Epithelial cell of prostate (primary cell): ENCODE results near the gene HSD3B7.
A peak's percentile ranks its signal among the peaks of the same experiment; 100 is the strongest.
"Not testable (repeated sequence)": the region's sequence is repeated elsewhere in the genome, so short reads cannot be mapped to it uniquely, and the experiment has no call there.

Source experiments
- DNase-seq: peaks from one replicate; pipeline ENCODE4 v3.0.0-alpha.2; 2011; ENCODE audit warnings: low read depth, low spot score
- H3K27ac ChIP-seq: fragments of 450-650 bp; 2 replicates; pipeline ENCODE4 v1.5.1; 2017; ENCODE audit warnings: mild to moderate bottlenecking

Gene HSD3B7

DNA sequence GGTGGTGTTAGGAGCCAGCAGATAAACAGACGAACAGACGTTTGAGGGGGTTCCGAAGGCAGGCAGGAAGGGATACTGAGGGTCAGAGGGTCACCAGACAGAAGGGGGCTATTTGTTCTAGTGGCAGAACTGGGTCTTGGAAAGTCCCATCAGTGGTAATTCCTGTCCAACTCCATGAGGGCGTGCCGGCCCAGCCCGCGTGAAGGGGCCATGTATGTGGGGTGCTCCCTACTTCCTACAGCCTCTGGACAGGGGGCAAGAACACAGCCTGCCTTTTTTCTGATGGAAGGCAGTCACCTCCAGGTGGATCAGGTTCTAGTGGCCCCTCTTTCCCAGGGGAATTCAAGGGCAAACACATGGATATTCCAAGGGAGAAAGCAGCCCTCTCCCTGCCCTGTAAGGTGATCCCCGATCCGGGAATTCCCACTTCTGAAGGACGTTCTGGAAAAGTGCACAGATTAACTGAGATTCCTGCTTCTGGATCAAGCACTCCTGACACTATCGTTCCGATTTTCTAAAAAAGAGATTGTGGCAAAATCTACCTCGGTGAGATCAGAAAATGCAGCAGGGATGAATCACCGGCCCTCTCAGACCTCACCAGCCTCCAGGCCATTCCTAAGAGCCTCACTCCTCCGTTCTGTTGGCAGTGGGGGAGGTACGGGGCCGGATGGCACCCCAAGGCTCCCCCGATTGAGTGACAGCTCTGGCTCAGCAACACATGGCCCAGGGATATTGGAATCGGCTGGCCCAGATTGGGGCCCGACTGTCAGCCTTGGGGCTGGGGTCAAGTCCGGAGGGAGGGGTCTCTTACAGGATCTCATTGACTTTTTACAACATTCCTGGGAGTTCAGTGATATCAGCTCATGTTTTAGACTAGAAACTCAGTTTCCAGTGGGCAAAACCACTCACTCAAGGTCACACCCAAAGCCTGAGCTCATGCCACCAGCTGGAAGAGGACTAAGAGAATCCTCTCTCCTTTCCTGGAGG, 13.0 kb downstream of the HSD3B7 start:
- peak overlapping the region; percentile 82 for H3K27ac ChIP-seq
- no peak for DNase-seq

DNA sequence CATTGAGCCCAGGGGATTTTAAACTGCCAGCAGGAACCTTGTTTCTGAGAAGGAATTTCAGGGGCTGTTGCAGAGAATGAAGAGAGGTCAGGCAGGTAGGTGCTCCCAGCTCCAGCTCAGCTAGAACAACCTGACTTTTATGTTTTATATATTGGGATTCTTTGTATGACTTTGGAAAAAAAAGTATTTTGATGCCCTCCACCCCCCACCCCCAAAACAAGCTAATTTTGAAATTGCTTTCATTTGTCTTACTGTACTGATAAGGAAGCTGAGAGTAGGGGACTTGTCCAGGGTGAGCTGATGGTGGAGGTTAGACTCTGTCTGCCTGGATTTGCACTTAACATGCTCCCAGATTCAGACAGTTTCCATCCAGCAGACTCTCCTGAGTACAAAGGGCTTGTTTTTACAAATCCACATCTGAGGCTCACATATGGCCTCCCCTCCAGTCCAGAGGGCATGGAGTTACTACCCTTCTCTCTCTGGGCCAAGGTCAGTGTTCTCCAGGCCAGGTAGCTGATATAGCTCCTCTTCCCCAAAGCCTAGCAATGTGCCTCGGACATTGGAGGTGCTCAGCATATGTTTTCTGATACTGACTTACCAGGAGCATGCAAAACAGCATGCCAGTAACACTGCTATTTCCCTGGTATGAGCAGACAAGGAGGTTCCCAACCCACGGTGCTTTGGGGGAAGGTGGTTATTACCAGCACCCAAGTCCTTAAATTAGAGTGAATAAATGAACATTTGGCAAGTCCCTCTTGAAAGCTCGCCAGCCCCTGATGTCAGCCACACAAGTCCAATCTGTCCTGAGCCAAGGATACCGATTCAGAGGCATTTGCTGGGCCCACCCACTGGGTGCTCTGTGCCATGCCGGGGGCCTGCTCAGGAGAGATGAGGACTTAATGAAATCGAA, 14.1 kb downstream of the HSD3B7 start:
- H3K27ac ChIP-seq, result peak overlapping the region; percentile 82
- DNase-seq, result no peak

GRCh38 chr16:31000671-31001382, 15.8 kb downstream of the HSD3B7 start:
- H3K27ac ChIP-seq, result no peak overlapping the region
- DNase-seq, result no peak

DNA sequence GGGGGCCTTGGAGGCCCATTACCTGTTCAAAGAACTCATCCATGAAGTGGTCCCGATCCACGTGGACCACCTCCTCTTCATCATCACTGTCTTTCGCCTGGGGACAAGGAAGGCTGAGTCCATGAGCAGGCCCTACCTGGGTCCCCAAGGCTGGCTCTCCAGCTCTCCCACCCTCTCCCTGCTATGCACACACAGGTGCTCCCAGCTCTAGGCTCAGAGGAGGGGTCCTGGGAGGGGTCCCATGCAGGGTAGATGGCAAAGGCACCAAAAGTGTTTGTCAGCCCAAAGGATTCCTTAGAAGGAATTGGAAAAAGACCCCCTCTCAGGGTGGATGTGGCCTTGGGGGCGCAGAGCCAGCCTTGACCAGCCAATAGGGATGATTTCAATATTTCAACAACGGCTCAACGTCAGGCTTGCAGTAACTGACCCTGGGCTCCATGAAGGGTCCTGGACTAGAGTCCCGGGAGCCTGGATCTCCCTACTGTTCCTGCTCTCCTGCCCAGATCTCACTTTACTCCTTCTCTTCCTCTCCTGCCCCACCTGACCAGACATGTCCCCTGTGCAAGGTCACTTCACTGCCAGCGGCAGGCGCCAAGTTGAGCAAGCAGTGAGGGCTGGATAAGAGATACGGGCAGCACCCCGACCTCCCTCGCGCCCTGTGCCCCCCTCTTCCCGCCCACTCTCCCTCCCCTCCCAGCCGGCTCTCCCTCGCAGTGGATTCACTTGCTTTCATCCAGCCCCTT, 16.7 kb downstream of the HSD3B7 start:
- no peak overlapping the region for H3K27ac ChIP-seq
- DNase-seq, result no peak

- no peak overlapping the region for H3K27ac ChIP-seq
- peak; percentile 37 for DNase-seq
Observed at GRCh38 chr16:31002250-31002700, 17.3 kb downstream of the HSD3B7 start.

DNA sequence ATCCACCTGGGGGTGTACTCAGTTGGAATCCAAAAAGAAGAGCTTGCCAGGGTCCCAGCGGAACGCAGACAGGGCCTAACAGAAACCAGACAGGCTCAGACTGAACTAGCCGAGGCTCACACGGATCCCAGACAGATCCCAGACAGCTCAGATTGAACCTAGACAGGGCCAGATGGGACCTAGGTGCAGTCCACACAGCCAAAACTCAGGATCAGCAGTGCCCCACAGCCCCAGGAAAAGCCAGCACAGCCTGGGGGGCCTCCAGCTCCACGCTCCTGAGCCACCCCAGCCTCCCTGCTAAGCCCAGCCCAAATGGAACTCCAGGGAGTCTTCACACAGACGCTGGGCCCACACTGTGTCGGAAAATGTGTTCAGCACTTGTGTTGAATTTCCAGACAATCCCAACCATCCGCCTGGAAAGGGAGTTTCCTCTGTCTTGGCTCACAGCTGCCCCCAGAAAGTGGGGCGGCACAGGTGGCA, 17.9 kb downstream of the HSD3B7 start:
- no peak overlapping the region for H3K27ac ChIP-seq
- DNase-seq, result no peak

- DNase-seq, result no peak
- no peak overlapping the region for H3K27ac ChIP-seq
Observed at GRCh38 chr16:31003744-31004143, 18.7 kb downstream of the HSD3B7 start.

DNA sequence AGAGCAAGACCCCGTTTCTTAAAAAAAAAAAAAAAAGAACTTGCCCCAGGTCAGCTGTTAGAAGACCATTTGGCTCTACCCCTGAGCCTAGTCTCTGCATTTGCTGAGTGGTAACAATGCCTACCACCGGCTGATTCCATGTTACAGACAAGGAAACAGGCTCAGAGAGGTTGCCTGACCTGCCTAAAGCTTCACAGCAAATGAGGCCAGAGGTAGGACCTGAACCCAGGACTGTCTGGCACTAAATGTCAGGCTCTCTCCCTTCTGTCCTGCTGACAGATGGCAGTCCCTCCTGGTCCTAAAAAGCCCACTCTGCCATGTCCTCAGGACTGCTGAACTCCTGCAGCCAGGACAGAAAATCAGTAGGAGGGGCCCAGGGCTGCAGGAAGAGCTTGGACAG, 19.7 kb downstream of the HSD3B7 start:
- no peak overlapping the region for H3K27ac ChIP-seq
- no peak for DNase-seq

GRCh38 chr16:31005350-31006085, 20.5 kb downstream of the HSD3B7 start:
- DNase-seq, result no peak
- no peak overlapping the region for H3K27ac ChIP-seq

DNA sequence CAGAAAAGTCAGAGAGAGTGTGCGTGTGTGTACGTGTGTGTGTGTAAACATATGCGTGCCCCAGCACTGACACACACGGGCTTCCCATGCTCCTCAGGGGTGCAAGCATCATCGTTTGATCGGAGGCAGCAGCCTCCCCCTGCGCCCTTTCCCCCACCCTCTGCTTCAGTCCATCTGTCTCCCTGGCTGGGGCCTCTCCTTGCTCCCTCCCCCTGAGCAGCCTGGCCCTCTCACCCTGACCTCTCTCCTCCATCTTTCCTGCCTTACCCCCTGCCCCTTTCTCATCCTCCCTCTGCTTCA, 21.0 kb downstream of the HSD3B7 start:
- no peak for DNase-seq
- no peak overlapping the region for H3K27ac ChIP-seq

DNA sequence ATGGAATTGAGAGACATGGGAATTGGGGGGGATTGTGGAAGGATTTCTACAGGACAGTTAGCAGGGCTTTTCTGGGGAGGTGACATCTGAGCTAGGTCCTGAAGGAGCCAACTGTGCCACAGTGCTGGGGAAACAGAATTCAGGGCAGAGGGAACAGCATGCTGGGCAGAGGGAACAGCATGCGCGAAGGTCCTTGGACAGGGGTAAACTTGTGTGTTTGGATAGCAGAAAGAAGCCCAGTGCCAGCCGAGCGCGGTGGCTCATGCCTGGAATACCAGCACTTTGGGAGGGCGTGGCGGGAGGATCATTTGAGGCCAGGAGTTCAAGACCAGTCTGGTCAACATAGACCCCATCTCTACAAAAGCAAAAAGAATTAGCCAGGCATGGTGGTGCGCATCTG, 21.6 kb downstream of the HSD3B7 start:
- DNase-seq, result no peak
- no peak overlapping the region for H3K27ac ChIP-seq

DNA sequence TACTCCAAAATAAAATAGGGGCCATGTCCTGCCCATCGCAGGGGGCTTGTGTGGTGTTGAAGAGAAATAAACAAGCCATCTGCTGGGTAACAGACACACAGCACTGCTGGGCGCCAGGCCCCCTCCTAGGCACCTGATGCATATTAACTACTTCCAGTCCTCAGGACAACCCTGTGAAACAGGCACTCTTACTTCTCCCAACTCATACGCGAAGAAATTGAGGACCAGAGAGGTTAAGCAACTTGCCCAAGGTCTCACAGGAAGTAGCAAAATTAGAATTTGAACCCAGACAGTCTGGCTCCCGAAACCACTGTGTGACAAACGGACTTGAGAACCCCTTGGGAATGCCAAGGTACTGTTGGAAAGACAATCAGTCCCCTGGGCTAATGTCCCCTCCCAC, 22.7 kb downstream of the HSD3B7 start:
- H3K27ac ChIP-seq, result no peak overlapping the region
- DNase-seq, result no peak

GRCh38 chr16:31008149-31008548, 23.1 kb downstream of the HSD3B7 start:
- DNase-seq, result no peak

DNA sequence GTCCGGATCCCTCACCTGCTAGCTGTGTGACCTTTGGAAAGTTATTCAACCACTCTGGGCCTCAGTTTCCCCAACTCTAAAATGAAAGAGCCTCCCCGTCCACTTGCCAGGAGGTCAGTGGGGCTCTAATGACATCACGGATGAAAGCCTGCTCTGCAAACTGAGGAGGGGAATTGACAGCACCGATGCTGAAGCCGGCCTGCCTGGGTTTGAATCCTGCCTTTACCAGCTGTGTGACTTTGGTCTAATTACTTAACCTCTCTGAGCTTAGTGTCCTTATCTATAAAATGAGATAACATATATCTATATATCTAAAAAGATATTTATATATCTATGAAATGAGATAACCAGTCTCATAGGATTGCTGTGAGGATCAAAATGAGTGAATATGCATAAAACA, 23.5 kb downstream of the HSD3B7 start:
- no peak overlapping the region for H3K27ac ChIP-seq
- no peak for DNase-seq

More at GRCh38 chr16:31008149-31008548, 23.1 kb downstream of the HSD3B7 start:
- no peak overlapping the region for H3K27ac ChIP-seq

DNA sequence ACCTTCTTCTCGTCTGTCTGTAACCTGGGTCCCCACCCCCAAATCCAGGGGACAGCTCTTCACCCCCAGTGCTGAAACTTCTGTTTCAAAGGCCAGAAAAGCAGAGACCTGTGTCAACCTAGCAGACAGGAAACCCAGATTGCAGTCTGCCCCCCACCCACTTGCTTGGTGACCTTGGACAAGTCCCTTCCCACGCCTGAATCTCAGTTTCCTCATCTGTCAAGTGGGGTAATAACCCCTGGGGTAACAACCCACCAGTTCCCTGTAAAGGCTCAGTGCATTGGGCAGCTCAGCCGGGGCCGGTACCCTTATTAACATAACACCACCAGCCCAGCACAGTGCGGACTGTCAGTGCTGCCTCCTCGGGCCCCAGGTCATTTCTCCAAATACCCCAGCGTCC, 24.1 kb downstream of the HSD3B7 start:
- no peak for DNase-seq
- no peak overlapping the region for H3K27ac ChIP-seq

DNA sequence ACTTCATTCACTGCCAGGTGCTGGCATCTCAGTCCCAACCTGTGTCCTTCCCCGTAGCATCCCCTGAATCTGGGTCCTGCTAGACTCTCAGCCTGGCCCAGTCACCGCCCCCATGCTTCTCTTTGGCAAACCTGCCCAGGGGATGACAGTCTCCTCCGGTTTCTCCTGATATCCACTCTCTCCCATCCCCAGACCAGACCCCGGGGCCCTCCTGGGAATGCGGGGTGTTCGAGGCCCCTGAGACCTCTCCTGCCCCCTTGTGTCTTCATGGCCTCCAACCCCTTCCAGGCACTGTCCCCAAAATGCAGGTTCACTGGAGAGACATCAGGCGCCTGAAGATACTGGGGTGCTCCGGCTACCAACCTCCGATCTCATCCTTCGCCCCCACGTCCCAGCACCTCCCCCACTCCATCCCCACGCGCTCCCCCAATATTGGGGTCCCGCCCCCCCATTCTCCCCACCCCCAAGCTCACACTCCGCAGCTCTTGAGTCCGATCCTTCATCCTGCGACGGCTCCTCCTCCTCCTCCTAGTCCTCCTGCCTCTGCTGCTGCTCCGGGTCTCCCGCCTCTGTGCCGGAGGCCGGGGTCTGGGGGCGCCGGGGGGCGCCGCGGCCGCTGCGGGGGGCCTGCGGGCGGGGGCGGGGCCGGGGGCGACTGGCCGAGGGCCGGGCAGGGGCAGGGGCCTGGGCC, 25.0 kb downstream of the HSD3B7 start:
- no peak for DNase-seq
- H3K27ac ChIP-seq, result no peak overlapping the region

DNA sequence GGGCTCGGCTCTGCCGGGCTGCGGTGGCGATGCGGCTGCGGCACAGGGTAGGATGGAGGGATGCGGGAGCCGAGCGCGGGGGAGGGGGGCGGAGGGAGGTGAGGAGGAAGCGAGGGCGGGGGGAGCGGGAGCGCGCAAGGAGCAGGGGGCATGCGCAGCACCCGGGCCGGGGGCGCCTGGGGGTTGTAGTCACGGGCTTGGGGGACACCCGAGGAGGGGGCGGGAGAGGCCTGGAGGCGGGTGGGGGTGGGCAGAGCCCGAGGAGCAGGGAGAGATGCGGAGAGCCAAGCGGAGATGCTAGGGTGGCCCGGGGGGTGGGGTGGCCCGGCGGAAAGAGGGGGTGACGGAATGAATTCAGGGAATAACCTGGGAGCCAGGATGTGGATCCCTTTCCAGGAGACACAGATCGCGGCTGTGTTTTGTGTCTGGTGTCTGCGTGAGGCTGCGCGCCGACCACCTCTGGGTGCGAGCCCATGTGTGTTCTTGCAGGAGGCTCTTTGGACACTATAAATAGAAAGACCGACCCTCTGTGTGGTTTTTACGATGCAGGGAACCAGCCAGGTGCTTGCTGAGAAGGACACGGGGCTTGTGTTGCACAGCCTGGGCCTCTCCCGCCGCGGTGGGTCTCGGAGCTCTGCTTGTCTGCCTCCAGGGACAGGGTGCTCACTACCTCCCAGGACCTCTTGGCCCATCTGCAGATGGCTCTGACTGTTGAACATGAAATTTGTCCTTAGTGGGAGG, 25.7 kb downstream of the HSD3B7 start, which contains the start of gene STX1B:
Gene STX1B (minus strand): TSS at position 54 of the 741 bp plus-strand sequence. CDS start 242 bp downstream, outside the sequence.
- no peak within 1 kb of the TSS for H3K27ac ChIP-seq
- no peak for DNase-seq

DNA sequence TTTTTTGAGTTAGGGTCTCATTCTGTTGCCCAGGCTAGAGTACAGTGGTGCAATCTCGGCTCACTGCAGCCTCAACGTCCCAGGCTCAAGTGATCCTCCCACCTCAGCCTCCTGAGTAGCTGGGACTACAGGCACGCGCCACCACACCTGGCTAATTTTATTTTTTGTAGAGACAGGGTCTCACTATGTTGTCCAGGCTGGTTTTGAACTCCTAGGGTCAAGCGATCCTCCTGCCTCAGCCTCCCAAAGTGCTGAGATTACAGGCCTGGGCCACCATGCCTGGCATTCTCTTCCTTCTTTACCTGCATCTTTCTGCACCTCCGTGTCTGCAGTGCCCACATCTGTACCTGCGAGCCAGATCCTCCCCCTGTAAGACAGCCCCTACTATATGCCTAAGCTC, 26.8 kb downstream of the HSD3B7 start:
- not testable (repeated sequence) for H3K27ac ChIP-seq, DNase-seq
